SK-N-SH (cell line): Measurements from ENCODE around the gene TMEM52B. TPM values are rescaled to one million over a fixed set of nuclear protein-coding genes. Genes with fewer than 3 reads are reported as not detected.

ENCODE experiments used
- CTCF ChIA-PET: fragments of 300-600, 350-600 bp; formaldehyde crosslinking; extraction: SDS; loops from one replicate; lab custom pipeline; 2021; lab: Yijun Ruan, JAX
- POLR2A ChIA-PET: fragments of 350-600 bp; sonication (Branson Sonifier 250); formaldehyde crosslinking; extraction: SDS; loops from one replicate; lab custom pipeline; 2020; ENCODE audit warnings: antibody characterized with exemption, inconsistent platforms; lab: Yijun Ruan, JAX
- DNase-seq: peaks from one replicate; pipeline ENCODE4 v3.0.0; 2012
- H2AFZ ChIP-seq: fragments of 200-600 bp; sonication (generic); 2 replicates; pipeline ENCODE4 v1.8.1; 2016; ENCODE audit warnings: antibody characterized with exemption, mild to moderate bottlenecking, low read depth
- H3F3A ChIP-seq: fragments of 200-600 bp; sonication (generic); replicated peaks from 2 replicates; pipeline ENCODE3; 2016; ENCODE audit warnings: antibody characterized with exemption, mild to moderate bottlenecking; ENCODE audit not compliant: insufficient read depth
- H3K27ac ChIP-seq, 2 experiments: fragments of 200-500 bp in 1 of 2; fragments of 200-600 bp in 1 of 2; sonication (Bioruptor generic) in 1 of 2; sonication (generic), shearing (Covaris generic) in 1 of 2; 2 replicates each; pipeline versions ENCODE4 v1.5.1 to v1.6.1; 2014 to 2016; ENCODE audit warnings: low read depth in 2 of 2, inconsistent platforms in 1 of 2, low read length in 1 of 2, mild to moderate bottlenecking in 1 of 2, mixed read lengths in 1 of 2
- H3K27me3 ChIP-seq: fragments of 200-600 bp; sonication (generic), shearing (Covaris generic); 2 replicates; pipeline ENCODE4 v1.6.1; 2016; ENCODE audit warnings: mixed run types; ENCODE audit not compliant: insufficient read depth
- H3K36me3 ChIP-seq, 2 experiments: fragments of 200-500 bp in 1 of 2; fragments of 200-600 bp in 1 of 2; sonication (Bioruptor generic) in 1 of 2; sonication (generic) in 1 of 2; replicated peaks in 1 of 2; 2 replicates each; pipeline versions ENCODE3 to v1.5.1; 2014 to 2016; ENCODE audit warnings: low read length in 1 of 2, mild to moderate bottlenecking in 1 of 2; ENCODE audit not compliant: insufficient read depth in 2 of 2, control insufficient read depth in 1 of 2
- H3K4me1 ChIP-seq, 2 experiments: fragments of 200-500 bp in 1 of 2; fragments of 200-600 bp in 1 of 2; sonication (Bioruptor generic) in 1 of 2; sonication (generic), shearing (Covaris generic) in 1 of 2; 2 replicates each; pipeline versions ENCODE4 v1.5.1 to v1.6.1; 2014 to 2016; ENCODE audit warnings: low read depth in 1 of 2, low read length in 1 of 2, mixed run types in 1 of 2; ENCODE audit not compliant: insufficient read depth in 2 of 2, control insufficient read depth in 1 of 2
- H3K4me2 ChIP-seq: fragments of 200-600 bp; sonication (generic), shearing (Covaris generic); 2 replicates; pipeline ENCODE4 v1.6.1; 2017; ENCODE audit warnings: mixed run types
- H3K4me3 ChIP-seq, 2 experiments: fragments of 200-500 bp in 1 of 2; fragments of 200-600 bp in 1 of 2; sonication (Bioruptor generic) in 1 of 2; sonication (generic), shearing (Covaris generic) in 1 of 2; 2 replicates each; pipeline versions ENCODE4 v1.5.1 to v1.8.1; 2014 to 2016; ENCODE audit warnings: low read depth in 2 of 2, inconsistent platforms in 1 of 2, low read length in 1 of 2, mild to moderate bottlenecking in 1 of 2, mixed read lengths in 1 of 2, moderate library complexity in 1 of 2
- H3K79me2 ChIP-seq: fragments of 200-600 bp; sonication (generic); 2 replicates; pipeline ENCODE4 v1.8.1; 2017; ENCODE audit warnings: mild to moderate bottlenecking; ENCODE audit not compliant: insufficient read depth
- H3K9ac ChIP-seq: fragments of 200-600 bp; sonication (generic); 2 replicates; pipeline ENCODE4 v1.6.1; 2017; ENCODE audit warnings: mixed run types
- H3K9me2 ChIP-seq: fragments of 200-600 bp; sonication (generic); 2 replicates; pipeline ENCODE4 v1.6.1; 2017; ENCODE audit warnings: mixed run types
- H3K9me3 ChIP-seq: fragments of 200-600 bp; sonication (generic); 2 replicates; pipeline ENCODE4 v1.6.1; 2017; ENCODE audit warnings: mixed run types, mild to moderate bottlenecking, moderate library complexity
- H4K20me1 ChIP-seq: fragments of 200-600 bp; sonication (generic); 2 replicates; pipeline ENCODE4 v1.6.1; 2017; ENCODE audit warnings: mild to moderate bottlenecking, mixed run types; ENCODE audit not compliant: insufficient read depth
- CHD2 ChIP-seq: fragments of 150-350 bp; IDR thresholded peaks from 2 replicates; pipeline ENCODE4 v1.6.1; 2018; ENCODE audit warnings: low read length; ENCODE audit not compliant: partially characterized antibody
- EP300 ChIP-seq, 2 experiments: IDR thresholded peaks; 2 replicates each; pipeline versions ENCODE4 v1.4.0 to v1.6.1; 2012; ENCODE audit warnings: borderline replicate concordance in 1 of 2, low read depth in 1 of 2, low read length in 1 of 2
- EZH2phosphoT487 ChIP-seq: fragments of 200-600 bp; sonication (generic); IDR thresholded peaks from 2 replicates; pipeline ENCODE4 v1.6.1; 2017; ENCODE audit warnings: low read depth, mixed run types, mild to moderate bottlenecking, antibody characterized with exemption, moderate library complexity, borderline replicate concordance
- FOSL2 ChIP-seq: IDR thresholded peaks from 2 replicates; pipeline ENCODE4 v1.4.0; 2012; ENCODE audit warnings: low read depth, mild to moderate bottlenecking, moderate library complexity, borderline replicate concordance
- FOXM1 ChIP-seq: IDR thresholded peaks from 2 replicates; pipeline ENCODE4 v1.4.0; 2012; ENCODE audit warnings: low read depth, mild to moderate bottlenecking
- GABPA ChIP-seq: IDR thresholded peaks from 2 replicates; pipeline ENCODE4 v1.4.0; 2012; ENCODE audit warnings: low read depth, mild to moderate bottlenecking
- MXI1 ChIP-seq: IDR thresholded peaks from 2 replicates; pipeline ENCODE4 v1.6.1; 2012; ENCODE audit warnings: mild to moderate bottlenecking, low read depth, low read length, improper control_type of control experiment
- POLR2AphosphoS5 ChIP-seq: IDR thresholded peaks from 2 replicates; pipeline ENCODE4 v1.6.1; 2012; ENCODE audit warnings: low read depth, low read length
- RFX5 ChIP-seq: IDR thresholded peaks from 2 replicates; pipeline ENCODE4 v1.6.1; 2012; ENCODE audit warnings: mild to moderate bottlenecking, improper control_type of control experiment, low read length
- RXRA ChIP-seq: IDR thresholded peaks from 2 replicates; pipeline ENCODE4 v1.4.0; 2012; ENCODE audit warnings: low read depth, mild to moderate bottlenecking, borderline replicate concordance
- SMC3 ChIP-seq: IDR thresholded peaks from 2 replicates; pipeline ENCODE4 v1.6.1; 2012; ENCODE audit warnings: low read depth, low read length, improper control_type of control experiment
- TAF1 ChIP-seq: IDR thresholded peaks from 2 replicates; pipeline ENCODE4 v1.6.1; 2012; ENCODE audit warnings: low read depth, mild to moderate bottlenecking, low read length, moderate library complexity, borderline replicate concordance
- TCF12 ChIP-seq: IDR thresholded peaks from 2 replicates; pipeline ENCODE4 v1.4.0; 2012
- YY1 ChIP-seq: IDR thresholded peaks from 2 replicates; pipeline ENCODE4 v1.4.0; 2012; ENCODE audit warnings: low read depth, mild to moderate bottlenecking
- WGBS: methylation state at CpG from one replicate; pipeline ENCODE4 v1.1.6; 2017; ENCODE audit warnings: low lambda C conversion rate; 5-methylcytosine and 5-hydroxymethylcytosine counted together
- polyA plus RNA-seq, 3 experiments: library from polyadenylated mRNA; depleted of rRNA; stranded (reverse); fragments of >200 nt; gene quantifications; 2 replicates each; pipeline ENCODE4 v1.2.3, GENCODE V29; 2012
- TF ChIP-seq, protein P1 (sequence below): IDR thresholded peaks from 2 replicates; pipeline ENCODE4 v1.4.0; 2012; ENCODE audit warnings: low read depth
- TF ChIP-seq, protein P2 (sequence below): fragments of 150-350 bp; IDR thresholded peaks from 2 replicates; pipeline ENCODE4 v1.6.1; 2016; ENCODE audit warnings: mild to moderate bottlenecking, low read depth, low read length
- TF ChIP-seq, protein P3 (sequence below): IDR thresholded peaks from 2 replicates; pipeline ENCODE4 v1.6.1; 2012; ENCODE audit warnings: mild to moderate bottlenecking, low read depth, low read length, moderate library complexity
- TF ChIP-seq, protein P4 (sequence below): IDR thresholded peaks from 2 replicates; pipeline ENCODE4; 2012
- TF ChIP-seq, protein P5 (sequence below): fragments of 200-600 bp; sonication (generic); IDR thresholded peaks from 2 replicates; pipeline ENCODE4 v1.6.1; 2017; ENCODE audit warnings: antibody characterized with exemption, mild to moderate bottlenecking, moderate library complexity

The TMEM52B gene
- polyA plus RNA-seq, 1 of the 3 experiments (the other 2 are of a cell fraction): not detected

DNA sequence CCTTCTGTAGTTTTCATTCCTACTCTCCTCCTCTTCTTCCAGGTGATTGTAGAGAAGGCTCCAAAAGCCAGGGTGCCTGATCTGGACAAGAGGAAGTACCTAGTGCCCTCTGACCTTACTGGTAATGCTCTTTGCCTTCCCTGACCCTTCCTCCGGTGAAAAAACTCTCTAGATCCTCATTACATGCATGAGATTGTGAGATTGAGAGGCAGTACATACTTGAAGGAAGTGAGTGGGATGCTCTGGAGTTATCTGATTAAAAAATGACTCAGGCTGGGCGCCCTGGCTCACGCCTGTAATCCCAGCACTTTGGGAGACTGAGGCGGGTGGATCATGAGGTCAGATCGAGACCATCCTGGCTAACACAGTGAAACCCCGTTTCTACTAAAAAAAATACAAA lies 39.2 kb downstream of the TMEM52B start:
- H3K79me2 ChIP-seq: no peaks in the 10 kb centered on the region
- no peak overlapping the region for H2AFZ ChIP-seq
- ChIA-PET CTCF (interaction anchor here (1.6 kb wide), 1 partner anchor 18 kb away, joined by 8 read pairs; no protein-coding TSS in a partner anchor), POLR2A (no interaction called here)
- no peak for DNase-seq
- peaks cover 7% of the 10 kb centered on the region; the same call in 1 of the 2 replicates for H4K20me1 ChIP-seq
- TF ChIP-seq TCF12 (no peak), EP300 (IDR thresholded peaks at IDR 0.05; ENCODE audit: borderline replicate concordance in 1 of 2, low read depth in 1 of 2, low read length in 1 of 2) (no peak), YY1 (no peak), TAF1 (no peak)
- TF ChIP-seq, protein P1, sequence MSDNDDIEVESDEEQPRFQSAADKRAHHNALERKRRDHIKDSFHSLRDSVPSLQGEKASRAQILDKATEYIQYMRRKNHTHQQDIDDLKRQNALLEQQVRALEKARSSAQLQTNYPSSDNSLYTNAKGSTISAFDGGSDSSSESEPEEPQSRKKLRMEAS: no peak
- no peaks in the 10 kb centered on the region for H3K27me3 ChIP-seq
- H3F3A ChIP-seq: no peaks in the 10 kb centered on the region
- peaks cover 0 to 17% of the 10 kb centered on the region in 2 experiments for H3K36me3 ChIP-seq
- no peak overlapping the region for H3K4me2 ChIP-seq
- no peak overlapping the region for H3K4me3 ChIP-seq
- no peak overlapping the region for H3K27ac ChIP-seq
- no peaks in the 10 kb centered on the region for H3K9me3 ChIP-seq
- H3K4me1 ChIP-seq: no peaks in the 10 kb centered on the region; a peak in 1 of 4 replicates
- no peak overlapping the region for H3K9ac ChIP-seq
- 96% methylated on average over 5 of the region's 6 CpGs for WGBS
- no peaks in the 10 kb centered on the region for H3K9me2 ChIP-seq

DNA sequence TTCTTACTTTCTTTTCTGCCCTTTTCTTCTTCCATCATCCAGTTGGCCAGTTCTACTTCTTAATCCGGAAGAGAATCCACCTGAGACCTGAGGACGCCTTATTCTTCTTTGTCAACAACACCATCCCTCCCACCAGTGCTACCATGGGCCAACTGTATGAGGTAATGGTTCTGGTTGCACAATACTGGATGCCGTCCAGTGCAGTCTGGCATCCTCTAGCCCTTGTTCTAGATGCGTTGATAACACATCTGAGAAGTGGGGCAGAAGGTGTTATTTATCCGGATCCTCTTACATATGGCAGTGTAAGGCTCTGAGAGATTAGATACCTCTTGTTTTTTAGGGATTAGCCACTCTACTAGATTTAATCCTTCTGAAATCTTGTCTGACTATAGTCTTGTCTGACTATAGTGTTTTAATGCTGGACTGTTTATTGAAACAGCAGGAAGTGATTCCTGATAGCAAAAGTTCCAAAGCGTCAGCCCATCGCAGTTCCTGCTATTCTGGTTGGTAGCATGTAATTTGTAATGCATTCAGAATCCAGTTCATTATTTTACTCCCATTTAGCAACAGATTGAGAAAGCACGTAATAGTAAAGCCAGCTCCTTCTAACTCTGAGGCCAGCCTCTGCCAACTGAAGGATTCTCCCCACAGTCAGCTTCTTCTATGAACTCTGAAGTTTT lies 41.7 kb downstream of the TMEM52B start:
- no peak overlapping the region for H3K27ac ChIP-seq
- POLR2A ChIA-PET: no interaction called here
- DNase-seq: no peak
- TF ChIP-seq, protein P2, sequence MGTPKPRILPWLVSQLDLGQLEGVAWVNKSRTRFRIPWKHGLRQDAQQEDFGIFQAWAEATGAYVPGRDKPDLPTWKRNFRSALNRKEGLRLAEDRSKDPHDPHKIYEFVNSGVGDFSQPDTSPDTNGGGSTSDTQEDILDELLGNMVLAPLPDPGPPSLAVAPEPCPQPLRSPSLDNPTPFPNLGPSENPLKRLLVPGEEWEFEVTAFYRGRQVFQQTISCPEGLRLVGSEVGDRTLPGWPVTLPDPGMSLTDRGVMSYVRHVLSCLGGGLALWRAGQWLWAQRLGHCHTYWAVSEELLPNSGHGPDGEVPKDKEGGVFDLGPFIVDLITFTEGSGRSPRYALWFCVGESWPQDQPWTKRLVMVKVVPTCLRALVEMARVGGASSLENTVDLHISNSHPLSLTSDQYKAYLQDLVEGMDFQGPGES: no peak
- TF ChIP-seq EZH2phosphoT487: no peak
- TF ChIP-seq POLR2AphosphoS5: no peak
- TF ChIP-seq, protein P3, sequence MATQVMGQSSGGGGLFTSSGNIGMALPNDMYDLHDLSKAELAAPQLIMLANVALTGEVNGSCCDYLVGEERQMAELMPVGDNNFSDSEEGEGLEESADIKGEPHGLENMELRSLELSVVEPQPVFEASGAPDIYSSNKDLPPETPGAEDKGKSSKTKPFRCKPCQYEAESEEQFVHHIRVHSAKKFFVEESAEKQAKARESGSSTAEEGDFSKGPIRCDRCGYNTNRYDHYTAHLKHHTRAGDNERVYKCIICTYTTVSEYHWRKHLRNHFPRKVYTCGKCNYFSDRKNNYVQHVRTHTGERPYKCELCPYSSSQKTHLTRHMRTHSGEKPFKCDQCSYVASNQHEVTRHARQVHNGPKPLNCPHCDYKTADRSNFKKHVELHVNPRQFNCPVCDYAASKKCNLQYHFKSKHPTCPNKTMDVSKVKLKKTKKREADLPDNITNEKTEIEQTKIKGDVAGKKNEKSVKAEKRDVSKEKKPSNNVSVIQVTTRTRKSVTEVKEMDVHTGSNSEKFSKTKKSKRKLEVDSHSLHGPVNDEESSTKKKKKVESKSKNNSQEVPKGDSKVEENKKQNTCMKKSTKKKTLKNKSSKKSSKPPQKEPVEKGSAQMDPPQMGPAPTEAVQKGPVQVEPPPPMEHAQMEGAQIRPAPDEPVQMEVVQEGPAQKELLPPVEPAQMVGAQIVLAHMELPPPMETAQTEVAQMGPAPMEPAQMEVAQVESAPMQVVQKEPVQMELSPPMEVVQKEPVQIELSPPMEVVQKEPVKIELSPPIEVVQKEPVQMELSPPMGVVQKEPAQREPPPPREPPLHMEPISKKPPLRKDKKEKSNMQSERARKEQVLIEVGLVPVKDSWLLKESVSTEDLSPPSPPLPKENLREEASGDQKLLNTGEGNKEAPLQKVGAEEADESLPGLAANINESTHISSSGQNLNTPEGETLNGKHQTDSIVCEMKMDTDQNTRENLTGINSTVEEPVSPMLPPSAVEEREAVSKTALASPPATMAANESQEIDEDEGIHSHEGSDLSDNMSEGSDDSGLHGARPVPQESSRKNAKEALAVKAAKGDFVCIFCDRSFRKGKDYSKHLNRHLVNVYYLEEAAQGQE: no peak
- no peak for TF ChIP-seq FOSL2
- TF ChIP-seq TAF1: no peak
- TF ChIP-seq FOXM1: no peak
- no peak for TF ChIP-seq SMC3
- no peak for TF ChIP-seq GABPA
- TF ChIP-seq RFX5: no peak
- no peak for TF ChIP-seq MXI1
- TF ChIP-seq, protein P4, sequence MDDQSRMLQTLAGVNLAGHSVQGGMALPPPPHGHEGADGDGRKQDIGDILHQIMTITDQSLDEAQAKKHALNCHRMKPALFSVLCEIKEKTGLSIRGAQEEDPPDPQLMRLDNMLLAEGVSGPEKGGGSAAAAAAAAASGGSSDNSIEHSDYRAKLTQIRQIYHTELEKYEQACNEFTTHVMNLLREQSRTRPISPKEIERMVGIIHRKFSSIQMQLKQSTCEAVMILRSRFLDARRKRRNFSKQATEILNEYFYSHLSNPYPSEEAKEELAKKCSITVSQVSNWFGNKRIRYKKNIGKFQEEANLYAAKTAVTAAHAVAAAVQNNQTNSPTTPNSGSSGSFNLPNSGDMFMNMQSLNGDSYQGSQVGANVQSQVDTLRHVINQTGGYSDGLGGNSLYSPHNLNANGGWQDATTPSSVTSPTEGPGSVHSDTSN: no peak
- TF ChIP-seq CHD2: no peak
- TF ChIP-seq, protein P5, sequence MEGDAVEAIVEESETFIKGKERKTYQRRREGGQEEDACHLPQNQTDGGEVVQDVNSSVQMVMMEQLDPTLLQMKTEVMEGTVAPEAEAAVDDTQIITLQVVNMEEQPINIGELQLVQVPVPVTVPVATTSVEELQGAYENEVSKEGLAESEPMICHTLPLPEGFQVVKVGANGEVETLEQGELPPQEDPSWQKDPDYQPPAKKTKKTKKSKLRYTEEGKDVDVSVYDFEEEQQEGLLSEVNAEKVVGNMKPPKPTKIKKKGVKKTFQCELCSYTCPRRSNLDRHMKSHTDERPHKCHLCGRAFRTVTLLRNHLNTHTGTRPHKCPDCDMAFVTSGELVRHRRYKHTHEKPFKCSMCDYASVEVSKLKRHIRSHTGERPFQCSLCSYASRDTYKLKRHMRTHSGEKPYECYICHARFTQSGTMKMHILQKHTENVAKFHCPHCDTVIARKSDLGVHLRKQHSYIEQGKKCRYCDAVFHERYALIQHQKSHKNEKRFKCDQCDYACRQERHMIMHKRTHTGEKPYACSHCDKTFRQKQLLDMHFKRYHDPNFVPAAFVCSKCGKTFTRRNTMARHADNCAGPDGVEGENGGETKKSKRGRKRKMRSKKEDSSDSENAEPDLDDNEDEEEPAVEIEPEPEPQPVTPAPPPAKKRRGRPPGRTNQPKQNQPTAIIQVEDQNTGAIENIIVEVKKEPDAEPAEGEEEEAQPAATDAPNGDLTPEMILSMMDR: no peak
- no peak for TF ChIP-seq TCF12
- no peak for TF ChIP-seq RXRA

More for the DNA sequence above, 41.7 kb downstream of the TMEM52B start:
- Histone ChIP-seq H2AFZ (no peak overlapping the region), H3K36me3 (peaks cover 4 to 19% of the 10 kb centered on the region in 2 experiments), H3K27me3 (no peaks in the 10 kb centered on the region), H3F3A (no peaks in the 10 kb centered on the region), H3K4me3 (no peak overlapping the region), H3K79me2 (no peaks in the 10 kb centered on the region), H3K9ac (no peak overlapping the region), H3K9me2 (no peaks in the 10 kb centered on the region), H3K4me2 (no peak overlapping the region), H3K4me1 (no peaks in the 10 kb centered on the region), H3K9me3 (no peaks in the 10 kb centered on the region), H4K20me1 (0 out of 2 replicates have a peak, but pooled peaks cover under 1% of the 10 kb centered on the region)
- WGBS: 71% methylated on average over 8 of the region's 8 CpGs
- CTCF ChIA-PET: no interaction called here
